Suprapubic skin (tissue), 4 donors: Measurements from ENCODE around the gene CDKN1A. TPM values are rescaled to one million over a fixed set of nuclear protein-coding genes. Genes with fewer than 3 reads are reported as not detected.

Source experiments
- DNase-seq, 2 donors: peaks; one replicate each; pipeline ENCODE4 v3.0.0-alpha.2; 2019; ENCODE audit warnings: low spot score in 2 of 2
- H3K27ac ChIP-seq: fragments of 200-600 bp; sonication (generic); one replicate; pipeline ENCODE4 v1.5.1; 2019
- H3K27me3 ChIP-seq: fragments of 200-600 bp; sonication (generic); one replicate; pipeline ENCODE4 v1.5.1; 2019
- H3K36me3 ChIP-seq: fragments of 200-600 bp; sonication (generic); one replicate; pipeline ENCODE4 v1.5.1; 2019
- H3K4me1 ChIP-seq: fragments of 200-600 bp; sonication (generic); one replicate; pipeline ENCODE4 v1.5.1; 2019
- H3K4me3 ChIP-seq: fragments of 200-600 bp; sonication (generic); one replicate; pipeline ENCODE4 v1.5.1; 2019; ENCODE audit warnings: mild to moderate bottlenecking
- H3K9me3 ChIP-seq: fragments of 200-600 bp; sonication (generic); one replicate; pipeline ENCODE4 v1.5.1; 2019
- CTCF ChIP-seq, 2 donors: fragments of 200-600 bp in 1 of 2; fragments of 450-650 bp in 1 of 2; sonication (generic) in 1 of 2; IDR thresholded peaks; one replicate each; pipeline ENCODE4 v1.5.1; 2016 to 2019; ENCODE audit warnings: antibody characterized with exemption in 2 of 2, mild to moderate bottlenecking in 1 of 2, moderate library complexity in 1 of 2
- EP300 ChIP-seq: sonication (generic); formaldehyde crosslinking; IDR thresholded peaks from one replicate; pipeline ENCODE4 v1.6.1; 2017; ENCODE audit warnings: antibody characterized with exemption
- POLR2A ChIP-seq, 2 donors: fragments of 450-650 bp; IDR thresholded peaks; one replicate each; pipeline ENCODE4 v1.6.1; 2017; ENCODE audit warnings: antibody characterized with exemption in 2 of 2, mild to moderate bottlenecking in 2 of 2, moderate library complexity in 2 of 2
- POLR2AphosphoS5 ChIP-seq, 3 donors: sonication (generic); formaldehyde crosslinking; IDR thresholded peaks; one replicate each; pipeline ENCODE4 v1.6.1; 2017; ENCODE audit warnings: antibody characterized with exemption in 3 of 3
- WGBS: methylation state at CpG from one replicate; pipeline ENCODE4 v1.1.5; 2018; 5-methylcytosine and 5-hydroxymethylcytosine counted together
- total RNA-seq, 4 donors: library from RNA; depleted of rRNA; stranded (reverse); fragments of >200 nt; gene quantifications; one replicate each; pipeline ENCODE4 v1.1.0, GENCODE V29; 2016

The CDKN1A gene
- total RNA-seq, 4 donors from 2014 or later, result 138 to 315 (median 207) TPM

GRCh38 chr6:36682328-36683144 is 4.0 kb downstream of the CDKN1A start:
- TF ChIP-seq POLR2AphosphoS5 (IDR thresholded peaks at IDR 0.05) (peak in 2 of 3 donors; percentile 29 to 46), EP300 (no peak)
- WGBS, result 32% methylated on average over 11 of the region's 11 CpGs
- peak in 1 of 2 donors; percentile 86 for DNase-seq
- no peaks in the 10 kb centered on the region for H3K9me3 ChIP-seq
- H3K27me3 ChIP-seq, result no peaks in the 10 kb centered on the region
- H3K4me3 ChIP-seq, result peak overlapping the region; percentile 5
- H3K36me3 ChIP-seq, result peaks cover 38% of the 10 kb centered on the region
- H3K4me1 ChIP-seq, result peaks cover 69% of the 10 kb centered on the region
- H3K27ac ChIP-seq, result peak overlapping the region; percentile 75

GRCh38 chr6:36683145-36683655 is 4.7 kb downstream of the CDKN1A start:
- TF ChIP-seq EP300 (no peak), POLR2AphosphoS5 (IDR thresholded peaks at IDR 0.05) (no peak), POLR2A (IDR thresholded peaks at IDR 0.05) (no peak), CTCF (IDR thresholded peaks at IDR 0.05) (no peak)
- H3K4me3 ChIP-seq, result no peak overlapping the region
- WGBS, result 73% methylated on average over 6 of the region's 6 CpGs
- no peaks in the 10 kb centered on the region for H3K27me3 ChIP-seq
- H3K9me3 ChIP-seq, result no peaks in the 10 kb centered on the region
- H3K4me1 ChIP-seq, result peaks cover 63% of the 10 kb centered on the region
- DNase-seq, result no peak
- H3K36me3 ChIP-seq, result peaks cover 38% of the 10 kb centered on the region
- peak overlapping the region; percentile 75 for H3K27ac ChIP-seq

GRCh38 chr6:36683656-36684446 is 5.3 kb downstream of the CDKN1A start:
- WGBS, result 96% methylated on average over 13 of the region's 29 CpGs
- Histone ChIP-seq H3K4me3 (no peak overlapping the region), H3K27me3 (no peaks in the 10 kb centered on the region), H3K36me3 (peaks cover 38% of the 10 kb centered on the region), H3K4me1 (peaks cover 60% of the 10 kb centered on the region), H3K27ac (no peak overlapping the region), H3K9me3 (no peaks in the 10 kb centered on the region)
- peak in 1 of 2 donors; percentile 73 for DNase-seq
- TF ChIP-seq EP300, result no peak
- no peak for TF ChIP-seq POLR2A (IDR thresholded peaks at IDR 0.05)
- peak in 1 of 3 donors; percentile 16 for TF ChIP-seq POLR2AphosphoS5 (IDR thresholded peaks at IDR 0.05)
- TF ChIP-seq CTCF (IDR thresholded peaks at IDR 0.05), result no peak

- peaks cover 38% of the 10 kb centered on the region for H3K36me3 ChIP-seq
- DNase-seq, result no peak
- peaks cover 60% of the 10 kb centered on the region for H3K4me1 ChIP-seq
Measured at GRCh38 chr6:36684447-36684812, 5.9 kb downstream of the CDKN1A start.

More at GRCh38 chr6:36684447-36684812, 5.9 kb downstream of the CDKN1A start:
- Histone ChIP-seq H3K27ac (no peak overlapping the region), H3K4me3 (no peak overlapping the region), H3K27me3 (no peaks in the 10 kb centered on the region), H3K9me3 (no peaks in the 10 kb centered on the region)
- no peak for TF ChIP-seq POLR2A (IDR thresholded peaks at IDR 0.05)
- no peak for TF ChIP-seq EP300
- TF ChIP-seq POLR2AphosphoS5 (IDR thresholded peaks at IDR 0.05), result no peak
- TF ChIP-seq CTCF (IDR thresholded peaks at IDR 0.05), result no peak
- 96% methylated on average over 6 of the region's 6 CpGs for WGBS
